Measurements from ENCODE around the gene OLIG2.

OLIG2 gene

DNA sequence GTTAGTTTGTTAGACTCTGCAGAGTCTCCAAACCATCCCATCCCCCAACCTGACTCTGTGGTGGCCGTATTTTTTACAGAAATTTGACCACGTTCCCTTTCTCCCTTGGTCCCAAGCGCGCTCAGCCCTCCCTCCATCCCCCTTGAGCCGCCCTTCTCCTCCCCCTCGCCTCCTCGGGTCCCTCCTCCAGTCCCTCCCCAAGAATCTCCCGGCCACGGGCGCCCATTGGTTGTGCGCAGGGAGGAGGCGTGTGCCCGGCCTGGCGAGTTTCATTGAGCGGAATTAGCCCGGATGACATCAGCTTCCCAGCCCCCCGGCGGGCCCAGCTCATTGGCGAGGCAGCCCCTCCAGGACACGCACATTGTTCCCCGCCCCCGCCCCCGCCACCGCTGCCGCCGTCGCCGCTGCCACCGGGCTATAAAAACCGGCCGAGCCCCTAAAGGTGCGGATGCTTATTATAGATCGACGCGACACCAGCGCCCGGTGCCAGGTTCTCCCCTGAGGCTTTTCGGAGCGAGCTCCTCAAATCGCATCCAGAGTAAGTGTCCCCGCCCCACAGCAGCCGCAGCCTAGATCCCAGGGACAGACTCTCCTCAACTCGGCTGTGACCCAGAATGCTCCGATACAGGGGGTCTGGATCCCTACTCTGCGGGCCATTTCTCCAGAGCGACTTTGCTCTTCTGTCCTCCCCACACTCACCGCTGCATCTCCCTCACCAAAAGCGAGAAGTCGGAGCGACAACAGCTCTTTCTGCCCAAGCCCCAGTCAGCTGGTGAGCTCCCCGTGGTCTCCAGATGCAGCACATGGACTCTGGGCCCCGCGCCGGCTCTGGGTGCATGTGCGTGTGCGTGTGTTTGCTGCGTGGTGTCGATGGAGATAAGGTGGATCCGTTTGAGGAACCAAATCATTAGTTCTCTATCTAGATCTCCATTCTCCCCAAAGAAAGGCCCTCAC, at the start of gene OLIG2:
TSS of gene OLIG2 (plus strand) at position 447 of the 954 bp plus-strand sequence. CDS start 928 bp downstream, outside the sequence.
- DNase-seq: peak; percentile 50

DNA sequence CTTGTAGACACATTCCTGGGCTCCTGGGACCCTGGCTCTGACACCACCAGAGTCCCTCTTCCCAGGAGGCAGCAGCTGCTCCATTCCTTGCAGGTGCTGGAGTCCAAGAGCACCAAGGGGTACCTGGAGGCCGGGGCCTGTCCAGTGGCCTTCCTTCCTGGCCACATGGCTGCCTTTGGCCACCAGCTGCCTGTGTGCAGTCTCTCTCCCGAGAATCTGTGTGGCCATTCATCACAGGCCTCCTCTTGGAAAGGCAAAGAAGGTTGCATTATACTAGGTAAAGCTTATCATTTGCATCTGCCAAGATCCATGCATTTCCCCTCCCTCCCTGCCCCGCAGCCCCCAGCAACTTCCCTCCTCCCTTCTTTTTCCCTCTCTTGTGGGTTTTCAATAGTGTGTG, 48.9 kb upstream of the OLIG2 start:
- DNase-seq: no peak

GRCh38 chr21:32977216-32977615, 48.5 kb upstream of the OLIG2 start:
- no peak for DNase-seq

DNA sequence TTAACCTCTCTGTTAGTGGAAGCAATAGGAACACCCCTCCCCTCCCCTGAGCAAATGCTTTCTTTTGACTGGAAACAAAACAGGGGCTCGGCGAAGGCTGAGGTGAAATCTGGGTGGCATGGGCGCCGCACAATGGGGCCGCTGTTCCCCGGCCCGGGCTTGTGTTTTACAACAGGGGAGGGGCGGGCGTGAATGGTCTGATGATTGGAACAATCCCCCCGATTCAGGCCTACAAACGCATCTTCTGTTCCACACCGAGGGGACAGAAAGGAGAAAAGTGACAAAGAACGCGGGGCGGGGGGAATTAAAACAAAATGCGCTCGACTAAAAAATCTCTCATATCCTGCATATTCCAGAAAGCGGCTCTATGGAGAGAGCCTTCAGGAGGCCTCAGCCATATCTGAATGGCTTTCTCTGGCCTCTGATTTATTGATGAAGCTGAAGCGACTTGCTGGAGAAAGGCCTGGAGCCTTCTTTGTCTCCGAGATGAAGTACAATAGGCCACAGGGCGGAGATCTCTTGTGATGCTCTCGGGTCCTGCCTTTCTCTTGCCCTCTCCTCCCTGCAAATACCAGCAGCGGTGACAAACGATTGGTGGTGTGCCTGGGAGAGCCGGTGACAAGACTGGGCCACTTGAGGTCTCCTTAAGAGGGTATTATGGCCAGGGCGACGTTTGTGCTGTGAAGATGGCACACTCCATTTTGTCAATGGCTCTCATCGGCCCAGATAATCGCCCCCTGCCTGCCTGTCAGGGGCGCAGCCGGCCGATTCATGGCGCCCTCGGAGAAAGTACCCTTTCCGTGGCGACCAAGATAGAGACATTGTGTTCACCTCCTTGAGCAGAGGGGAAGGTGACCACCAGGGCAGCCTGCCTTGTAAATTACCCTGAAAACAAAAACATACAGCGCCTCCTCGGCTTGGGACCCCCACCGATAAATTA, 47.1 kb upstream of the OLIG2 start:
- no peak for DNase-seq

- DNase-seq: no peak
These were observed 46.0 kb upstream of the OLIG2 start for GRCh38 chr21:32979598-32980268.

DNA sequence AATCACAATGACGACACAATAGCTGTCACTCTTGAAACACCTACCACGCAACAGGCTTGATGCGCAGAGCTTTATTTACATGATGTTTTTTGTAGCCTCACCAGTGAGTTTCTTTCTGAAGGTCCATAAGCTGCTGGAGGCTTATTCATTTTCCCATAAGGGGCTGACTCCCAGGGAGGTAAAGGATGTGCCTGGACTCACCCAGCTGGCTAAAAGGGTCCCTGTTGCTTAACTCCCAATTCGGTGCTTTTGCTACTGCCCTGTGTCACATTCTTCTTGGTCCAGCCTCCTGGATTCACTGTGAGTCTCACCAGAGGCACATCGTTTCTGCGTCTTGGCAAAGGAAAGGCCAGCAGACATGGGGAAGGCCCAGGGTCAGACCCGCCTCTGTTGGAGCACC, 44.6 kb upstream of the OLIG2 start:
- no peak for DNase-seq

GRCh38 chr21:32990666-32991065, 35.1 kb upstream of the OLIG2 start:
- DNase-seq: no peak

GRCh38 chr21:32991361-32991760, 34.4 kb upstream of the OLIG2 start:
- DNase-seq: no peak

- no peak for DNase-seq
These were observed 31.8 kb upstream of the OLIG2 start for GRCh38 chr21:32993894-32994293.

DNA sequence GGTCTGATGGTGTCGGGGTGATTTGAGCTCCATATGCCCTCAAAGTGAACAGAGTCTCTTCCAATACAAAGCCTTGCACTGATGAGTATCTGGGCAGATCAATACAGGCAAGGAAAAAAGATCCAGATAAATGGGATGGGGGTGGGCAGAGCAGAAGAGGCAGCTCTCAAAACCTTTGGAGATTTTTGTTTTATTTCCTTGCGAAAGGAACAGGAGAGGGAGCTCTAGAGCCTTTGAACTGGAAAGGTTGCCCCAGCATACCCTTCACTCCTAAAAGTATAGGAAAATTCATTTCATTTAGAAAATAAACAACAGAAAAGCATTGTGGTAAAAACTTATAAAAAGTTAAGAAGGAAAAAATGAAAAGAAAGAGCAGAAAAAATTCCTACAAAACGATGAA, 31.4 kb upstream of the OLIG2 start:
- DNase-seq: peak; percentile 8

GRCh38 chr21:33007747-33008146, 18.0 kb upstream of the OLIG2 start:
- no peak for DNase-seq

GRCh38 chr21:33008333-33009051, 17.2 kb upstream of the OLIG2 start:
- no peak for DNase-seq

GRCh38 chr21:33010931-33011330, 14.8 kb upstream of the OLIG2 start:
- no peak for DNase-seq

DNA sequence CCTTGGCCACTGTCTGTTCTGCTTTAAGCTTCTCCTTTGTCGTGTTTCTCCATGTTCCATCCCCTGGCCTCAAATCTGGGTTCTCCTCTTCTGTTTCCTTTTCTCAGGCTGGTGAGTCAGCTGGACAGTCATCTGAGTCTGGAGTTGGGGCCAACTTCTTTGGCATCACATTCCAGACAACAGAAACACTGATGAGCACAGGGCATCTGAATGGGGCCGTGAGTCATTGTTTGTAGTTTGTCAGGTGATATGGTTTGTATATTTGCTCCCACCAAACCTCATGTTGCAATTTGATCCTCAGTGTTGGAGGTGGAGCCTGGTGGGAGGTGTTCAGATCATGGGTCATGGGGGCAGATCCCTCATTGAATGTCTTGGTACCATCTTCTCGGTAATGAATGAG, 14.3 kb upstream of the OLIG2 start:
- DNase-seq: peak; percentile 21

DNA sequence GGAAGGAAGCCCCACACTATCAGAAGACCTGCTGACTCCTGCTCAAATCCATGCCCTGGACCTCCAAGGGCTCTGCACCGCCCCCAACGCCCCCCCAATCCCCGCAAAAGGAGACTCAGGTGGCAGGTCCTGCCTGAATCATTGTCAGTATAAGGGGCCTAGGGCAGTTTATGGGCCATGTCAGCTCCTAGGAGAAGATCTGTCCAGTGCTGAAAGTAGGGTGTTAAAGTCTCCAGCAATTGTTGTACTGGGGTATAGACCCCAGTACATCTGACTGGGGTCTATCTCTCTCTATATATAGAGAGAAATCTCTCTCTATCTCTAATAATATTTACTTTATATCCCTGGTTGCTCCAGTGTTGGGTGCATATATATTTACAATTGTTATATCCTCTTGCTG, 12.1 kb upstream of the OLIG2 start:
- DNase-seq: no peak

DNA sequence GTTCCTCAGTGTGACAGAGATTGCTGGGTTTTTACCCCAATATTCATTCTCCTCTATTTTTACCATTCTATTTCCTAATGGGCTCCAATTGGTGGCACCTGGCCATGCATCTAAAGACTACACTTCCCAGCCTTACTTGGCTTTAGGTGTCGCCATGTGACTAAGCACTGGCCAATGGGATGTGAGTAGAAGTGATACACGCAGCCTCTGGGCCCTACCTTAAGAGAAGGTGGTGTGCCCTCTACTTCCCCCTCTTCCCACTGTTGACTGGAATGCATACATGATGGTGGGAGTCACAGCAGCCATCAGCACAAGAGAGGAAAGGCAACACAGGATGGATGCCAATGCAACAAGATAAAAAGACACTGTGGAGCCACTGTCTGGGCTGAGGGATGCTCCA, 11.4 kb upstream of the OLIG2 start:
- no peak for DNase-seq

- no peak for DNase-seq
These were observed 10.6 kb upstream of the OLIG2 start for GRCh38 chr21:33015096-33015495.

GRCh38 chr21:33015756-33016155, 10.0 kb upstream of the OLIG2 start:
- DNase-seq: no peak

DNA sequence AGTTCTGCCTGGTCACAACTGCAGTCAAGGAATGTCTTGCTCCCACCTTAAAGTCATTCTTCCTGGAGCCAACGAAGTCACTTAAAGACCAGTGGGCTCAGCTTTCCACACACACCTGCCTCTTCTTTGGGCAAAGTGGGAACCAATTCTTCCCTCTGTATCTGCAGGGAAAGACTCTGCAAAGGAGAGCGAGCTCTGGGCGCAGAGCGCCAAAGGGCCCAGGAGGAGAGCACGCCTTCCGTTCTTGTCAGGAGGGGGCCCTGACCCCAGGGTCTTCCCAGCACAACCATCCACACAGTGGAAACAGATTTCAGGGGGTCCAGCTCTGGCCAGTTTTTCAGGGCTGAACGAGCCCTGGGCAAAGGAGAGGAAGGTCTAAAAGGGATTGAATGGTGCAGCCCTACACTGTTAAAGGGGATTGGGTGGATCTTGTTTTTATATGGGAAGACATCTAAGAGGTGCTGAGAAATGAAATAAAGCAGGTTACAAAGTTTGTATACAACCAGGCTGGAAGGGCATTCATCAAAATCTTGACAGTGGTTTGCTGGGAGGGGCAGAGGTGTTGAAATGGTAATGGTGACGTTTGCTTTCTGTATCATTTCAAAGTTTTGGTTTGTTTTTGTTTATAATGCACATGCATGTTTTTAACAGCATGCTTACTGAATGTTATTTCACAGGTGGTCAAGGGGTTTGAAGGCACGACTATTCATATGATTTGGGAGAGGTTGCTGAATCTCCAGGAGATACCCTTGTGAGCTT, 6.8 kb upstream of the OLIG2 start:
- no peak for DNase-seq

GRCh38 chr21:33019516-33019884, 6.2 kb upstream of the OLIG2 start:
- DNase-seq: no peak

GRCh38 chr21:33019885-33020557, 5.7 kb upstream of the OLIG2 start:
- DNase-seq: no peak

All from fibroblast of upper back skin (primary cell).